Esophagus muscularis mucosa (tissue), 4 donors: ENCODE data around the gene KRT77.

Experiments
- EP300 ChIP-seq: sonication (generic); formaldehyde crosslinking; IDR thresholded peaks from one replicate; pipeline ENCODE4 v1.6.1; 2017; ENCODE audit warnings: antibody characterized with exemption
- POLR2A ChIP-seq: fragments of 450-650 bp; IDR thresholded peaks from one replicate; pipeline ENCODE4 v1.6.1; 2017; ENCODE audit warnings: antibody characterized with exemption, moderate library complexity, mild to moderate bottlenecking, low read depth
- POLR2AphosphoS5 ChIP-seq, 2 donors: sonication (generic); formaldehyde crosslinking; IDR thresholded peaks; one replicate each; pipeline ENCODE4 v1.6.1; 2017; ENCODE audit warnings: antibody characterized with exemption in 2 of 2
- TF ChIP-seq, protein P1 (sequence below), 3 experiments: fragments of 200-600 bp in 2 of 3; fragments of 450-650 bp in 1 of 3; sonication (generic) in 2 of 3; IDR thresholded peaks; one replicate each; pipeline ENCODE4 v1.5.1; 2017 to 2019; ENCODE audit warnings: antibody characterized with exemption in 3 of 3, mild to moderate bottlenecking in 2 of 3, moderate library complexity in 1 of 3

DNA sequence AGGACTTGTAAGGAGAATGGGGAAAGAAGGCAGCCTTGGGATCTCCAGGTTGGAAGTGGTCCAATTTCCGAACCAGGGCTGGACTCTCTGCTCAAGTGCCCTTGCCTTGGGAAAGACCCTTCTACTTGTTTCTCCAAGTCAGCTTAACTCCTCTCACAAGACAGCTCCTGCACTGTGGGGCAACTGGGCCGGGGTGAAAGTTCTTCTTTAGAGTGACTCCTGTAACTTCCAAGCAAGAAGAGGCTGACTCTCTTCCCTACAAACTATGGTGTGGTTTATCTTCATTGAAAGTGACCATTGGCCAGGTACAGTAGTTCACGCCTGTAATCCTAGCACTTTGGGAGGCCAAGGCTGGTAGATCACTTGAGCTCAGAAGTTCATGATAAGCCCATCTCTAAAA lies 36.9 kb downstream of the KRT77 start:
- TF ChIP-seq, protein P1, sequence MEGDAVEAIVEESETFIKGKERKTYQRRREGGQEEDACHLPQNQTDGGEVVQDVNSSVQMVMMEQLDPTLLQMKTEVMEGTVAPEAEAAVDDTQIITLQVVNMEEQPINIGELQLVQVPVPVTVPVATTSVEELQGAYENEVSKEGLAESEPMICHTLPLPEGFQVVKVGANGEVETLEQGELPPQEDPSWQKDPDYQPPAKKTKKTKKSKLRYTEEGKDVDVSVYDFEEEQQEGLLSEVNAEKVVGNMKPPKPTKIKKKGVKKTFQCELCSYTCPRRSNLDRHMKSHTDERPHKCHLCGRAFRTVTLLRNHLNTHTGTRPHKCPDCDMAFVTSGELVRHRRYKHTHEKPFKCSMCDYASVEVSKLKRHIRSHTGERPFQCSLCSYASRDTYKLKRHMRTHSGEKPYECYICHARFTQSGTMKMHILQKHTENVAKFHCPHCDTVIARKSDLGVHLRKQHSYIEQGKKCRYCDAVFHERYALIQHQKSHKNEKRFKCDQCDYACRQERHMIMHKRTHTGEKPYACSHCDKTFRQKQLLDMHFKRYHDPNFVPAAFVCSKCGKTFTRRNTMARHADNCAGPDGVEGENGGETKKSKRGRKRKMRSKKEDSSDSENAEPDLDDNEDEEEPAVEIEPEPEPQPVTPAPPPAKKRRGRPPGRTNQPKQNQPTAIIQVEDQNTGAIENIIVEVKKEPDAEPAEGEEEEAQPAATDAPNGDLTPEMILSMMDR (IDR thresholded peaks at IDR 0.05) = no peak
- TF ChIP-seq EP300 = no peak
- no peak for TF ChIP-seq POLR2A
- TF ChIP-seq POLR2AphosphoS5 (IDR thresholded peaks at IDR 0.05) = no peak
